Neuronal stem cell (in vitro differentiated cells): ENCODE measurements around the gene SPATC1L.

Source experiments
- DNase-seq: peaks from one replicate; pipeline ENCODE4 v3.0.0-alpha.2; 2013; ENCODE audit warnings: low spot score
- H2AFZ ChIP-seq: one replicate; pipeline ENCODE4 v1.6.1; 2013; ENCODE audit warnings: mild to moderate bottlenecking, low read length, inconsistent platforms
- H2AK5ac ChIP-seq: 2 replicates; pipeline ENCODE4 v1.6.1; 2013; ENCODE audit warnings: low read depth, mild to moderate bottlenecking, inconsistent platforms, low read length, moderate library complexity, mixed read lengths
- H2BK120ac ChIP-seq: 2 replicates; pipeline ENCODE4 v1.6.1; 2013; ENCODE audit warnings: low read depth, mild to moderate bottlenecking, inconsistent platforms, low read length, moderate library complexity, mixed read lengths
- H2BK12ac ChIP-seq: one replicate; pipeline ENCODE4 v1.6.1; 2013; ENCODE audit warnings: low read length, inconsistent platforms
- H2BK15ac ChIP-seq: 2 replicates; pipeline ENCODE4 v1.6.1; 2013; ENCODE audit warnings: mild to moderate bottlenecking, low read length, inconsistent platforms, mixed read lengths
- H2BK5ac ChIP-seq: one replicate; pipeline ENCODE4 v1.6.1; 2013; ENCODE audit warnings: inconsistent platforms, mild to moderate bottlenecking, low read length, moderate library complexity
- H3K14ac ChIP-seq: one replicate; pipeline ENCODE4 v1.6.1; 2013; ENCODE audit warnings: low read length, inconsistent platforms
- H3K18ac ChIP-seq: 2 replicates; pipeline ENCODE4 v1.6.1; 2013; ENCODE audit warnings: low read length, inconsistent platforms
- H3K23ac ChIP-seq: 2 replicates; pipeline ENCODE4 v1.6.1; 2013; ENCODE audit warnings: low read depth, mild to moderate bottlenecking, mixed read lengths, low read length, inconsistent platforms; ENCODE audit not compliant: poor library complexity
- H3K27ac ChIP-seq: replicated peaks from 3 replicates; pipeline ENCODE4 v1.5.1; 2013; ENCODE audit warnings: low read length, inconsistent platforms
- H3K27me3 ChIP-seq, 3 experiments: 2 replicates each; pipeline ENCODE4 v1.6.1; 2013; ENCODE audit warnings: low read length in 3 of 3, mild to moderate bottlenecking in 2 of 3, inconsistent platforms in 1 of 3, low read depth in 1 of 3, mixed read lengths in 1 of 3, moderate library complexity in 1 of 3; ENCODE audit not compliant: control insufficient read depth in 3 of 3, insufficient read depth in 3 of 3
- H3K36me3 ChIP-seq, 2 donors: replicated peaks in 1 of 2; 2 replicates each; pipeline ENCODE4 v1.6.1; 2013; ENCODE audit warnings: low read length in 2 of 2; ENCODE audit not compliant: control insufficient read depth in 2 of 2, insufficient read depth in 2 of 2
- H3K4ac ChIP-seq: 2 replicates; pipeline ENCODE4 v1.6.1; 2013; ENCODE audit warnings: inconsistent platforms, mild to moderate bottlenecking, low read length, moderate library complexity
- H3K4me1 ChIP-seq, 2 donors: 1 replicate in 1 of 2; 2 replicates in 1 of 2; pipeline ENCODE4 v1.6.1; 2013; ENCODE audit warnings: low read length in 2 of 2, low read depth in 1 of 2; ENCODE audit not compliant: control insufficient read depth in 2 of 2, insufficient read depth in 1 of 2
- H3K4me2 ChIP-seq: one replicate; pipeline ENCODE4 v1.6.1; 2013; ENCODE audit warnings: mild to moderate bottlenecking, low read length, inconsistent platforms; ENCODE audit not compliant: insufficient read depth, poor library complexity, severe bottlenecking
- H3K4me3 ChIP-seq, 2 donors: 2 replicates each; pipeline ENCODE4 v1.5.1; 2013; ENCODE audit warnings: low read length in 2 of 2, mild to moderate bottlenecking in 2 of 2, inconsistent platforms in 1 of 2, moderate library complexity in 1 of 2
- H3K79me1 ChIP-seq: one replicate; pipeline ENCODE4 v1.6.1; 2013; ENCODE audit warnings: low read depth, mild to moderate bottlenecking, inconsistent platforms, low read length, moderate library complexity
- H3K9ac ChIP-seq: one replicate; pipeline ENCODE4 v1.6.1; 2013; ENCODE audit warnings: mild to moderate bottlenecking, low read depth, low read length, inconsistent platforms; ENCODE audit not compliant: poor library complexity
- H3K9me3 ChIP-seq, 2 donors: replicated peaks in 1 of 2; 2 replicates each; pipeline versions ENCODE3 to v1.6.1; 2013; ENCODE audit warnings: low read length in 2 of 2, mild to moderate bottlenecking in 2 of 2, inconsistent platforms in 1 of 2, low read depth in 1 of 2, mixed read lengths in 1 of 2, moderate library complexity in 1 of 2; ENCODE audit not compliant: control insufficient read depth in 2 of 2, insufficient read depth in 1 of 2
- H4K8ac ChIP-seq: one replicate; pipeline ENCODE4 v1.6.1; 2013; ENCODE audit warnings: low read depth, mild to moderate bottlenecking, inconsistent platforms, low read length, moderate library complexity
- H4K91ac ChIP-seq: one replicate; pipeline ENCODE4 v1.6.1; 2013; ENCODE audit warnings: low read length, low read depth, mild to moderate bottlenecking, inconsistent platforms; ENCODE audit not compliant: poor library complexity
- WGBS, 2 donors: extraction: QIAGEN DNeasy Blood & Tissue Kit; methylation state at CpG; one replicate each; pipeline ENCODE4 v1.1.7; 2013; ENCODE audit warnings: missing lambda C conversion rate in 2 of 2, mixed read lengths in 1 of 2; ENCODE audit not compliant: insufficient read length in 2 of 2, insufficient replicate concordance in 1 of 2; ENCODE audit errors: extremely low coverage in 2 of 2; 5-methylcytosine and 5-hydroxymethylcytosine counted together

The SPATC1L gene

GRCh38 chr21:46206163-46207005 is 22.1 kb upstream of the SPATC1L start:
- Histone ChIP-seq H3K14ac (no peak overlapping the region), H2BK12ac (no peak overlapping the region), H2AK5ac (no peak overlapping the region), H3K18ac (peak overlapping the region; percentile 52), H3K4me1 (peaks cover under 1 to 8% of the 10 kb centered on the region in 2 donors), H4K91ac (no peak overlapping the region), H2BK120ac (no peak overlapping the region), H3K9ac (no peak overlapping the region), H3K9me3 (peaks cover 0 to 2% of the 10 kb centered on the region in 2 donors), H3K27me3 (no peaks in the 10 kb centered on the region), H3K79me1 (peaks cover 14% of the 10 kb centered on the region), H2BK15ac (no peak overlapping the region), H3K4ac (no peak overlapping the region), H2BK5ac (peak overlapping the region; percentile 24), H3K4me3 (no peak overlapping the region), H4K8ac (peak overlapping the region; percentile 43), H2AFZ (no peak overlapping the region), H3K4me2 (no peak overlapping the region), H3K36me3 (peaks cover 63 to 89% of the 10 kb centered on the region in 2 donors), H3K27ac (no peak overlapping the region), H3K23ac (no peak overlapping the region)
- WGBS, 2 donors, result no CpG with 5 or more reads among the region's 24 CpGs
- DNase-seq, result no peak

DNA sequence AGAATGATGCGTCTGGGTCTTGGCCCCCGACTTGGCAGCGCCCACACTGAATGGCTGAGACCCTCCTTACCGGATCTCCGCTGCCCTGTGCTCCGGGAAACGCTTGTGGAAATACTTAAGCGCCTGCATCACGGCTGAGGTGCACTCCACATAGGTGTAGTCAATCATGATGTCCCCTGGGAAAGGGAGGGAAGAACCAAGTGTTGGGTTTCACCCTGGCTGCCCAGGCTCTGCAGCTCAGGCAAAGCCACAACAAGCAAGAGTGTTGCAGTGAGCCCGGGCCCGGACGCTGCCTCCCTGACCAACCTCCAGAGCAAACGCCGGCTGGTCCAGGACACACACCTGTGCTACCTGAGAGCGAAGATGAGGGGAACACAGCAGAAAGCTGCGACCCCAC is 21.5 kb upstream of the SPATC1L start:
- no peak overlapping the region for H2AK5ac ChIP-seq
- peak overlapping the region; percentile 52 for H3K18ac ChIP-seq
- no peak overlapping the region for H2BK15ac ChIP-seq
- no peak overlapping the region for H2AFZ ChIP-seq
- no peak overlapping the region for H3K4me3 ChIP-seq
- H3K27me3 ChIP-seq, result no peaks in the 10 kb centered on the region
- H3K4ac ChIP-seq, result no peak overlapping the region
- no peak for DNase-seq
- H4K91ac ChIP-seq, result no peak overlapping the region
- peaks cover 62 to 88% of the 10 kb centered on the region in 2 donors for H3K36me3 ChIP-seq
- H2BK120ac ChIP-seq, result no peak overlapping the region
- no peak overlapping the region for H3K4me2 ChIP-seq
- no peak overlapping the region for H3K9ac ChIP-seq
- H3K4me1 ChIP-seq, result peaks cover 0 to 8% of the 10 kb centered on the region in 2 donors
- no peak overlapping the region for H3K27ac ChIP-seq
- H3K14ac ChIP-seq, result peak overlapping the region; percentile 17
- WGBS, 2 donors, result no CpG with 5 or more reads among the region's 16 CpGs
- H4K8ac ChIP-seq, result no peak overlapping the region
- H2BK5ac ChIP-seq, result no peak overlapping the region
- peaks cover 12% of the 10 kb centered on the region for H3K79me1 ChIP-seq
- peaks cover 2 to 4% of the 10 kb centered on the region in 2 donors for H3K9me3 ChIP-seq
- no peak overlapping the region for H2BK12ac ChIP-seq
- no peak overlapping the region for H3K23ac ChIP-seq

GRCh38 chr21:46205166-46205565 is 20.9 kb upstream of the SPATC1L start:
- H3K36me3 ChIP-seq, result peaks cover 59 to 88% of the 10 kb centered on the region in 2 donors
- no peak overlapping the region for H2BK15ac ChIP-seq
- no peak overlapping the region for H3K4me2 ChIP-seq

GRCh38 chr21:46203203-46203600 is 18.9 kb upstream of the SPATC1L start:
- Histone ChIP-seq H2BK15ac (no peak overlapping the region), H3K9me3 (peaks cover 5 to 17% of the 10 kb centered on the region in 2 donors), H4K8ac (no peak overlapping the region), H4K91ac (no peak overlapping the region), H2BK5ac (no peak overlapping the region), H3K18ac (no peak overlapping the region), H3K4ac (no peak overlapping the region), H3K36me3 (peaks cover 53 to 91% of the 10 kb centered on the region in 2 donors), H3K27ac (peak overlapping the region; percentile 23), H3K79me1 (peaks cover 6% of the 10 kb centered on the region), H3K9ac (no peak overlapping the region), H2BK12ac (no peak overlapping the region), H2AFZ (no peak overlapping the region), H3K4me1 (peaks cover 0 to 8% of the 10 kb centered on the region in 2 donors), H3K14ac (no peak overlapping the region), H2AK5ac (no peak overlapping the region), H3K4me2 (no peak overlapping the region), H3K4me3 (no peak overlapping the region), H3K27me3 (no peaks in the 10 kb centered on the region), H3K23ac (no peak overlapping the region), H2BK120ac (no peak overlapping the region)
- DNase-seq, result no peak
- no CpG with 5 or more reads among the region's 8 CpGs for WGBS, 2 donors

More at GRCh38 chr21:46205166-46205565, 20.9 kb upstream of the SPATC1L start:
- H3K18ac ChIP-seq, result no peak overlapping the region
- H2BK5ac ChIP-seq, result no peak overlapping the region
- DNase-seq, result no peak
- no peak overlapping the region for H3K4ac ChIP-seq
- no peak overlapping the region for H4K91ac ChIP-seq
- H2AFZ ChIP-seq, result no peak overlapping the region
- no peaks in the 10 kb centered on the region for H3K27me3 ChIP-seq
- no peak overlapping the region for H3K27ac ChIP-seq
- H3K23ac ChIP-seq, result peak overlapping the region; percentile 10
- WGBS, 2 donors, result no CpG with 5 or more reads among the region's 18 CpGs
- peaks cover 0 to 8% of the 10 kb centered on the region in 2 donors for H3K4me1 ChIP-seq
- no peak overlapping the region for H3K4me3 ChIP-seq
- H4K8ac ChIP-seq, result no peak overlapping the region
- no peak overlapping the region for H2BK12ac ChIP-seq
- no peak overlapping the region for H3K14ac ChIP-seq
- no peak overlapping the region for H2BK120ac ChIP-seq
- peaks cover 5 to 8% of the 10 kb centered on the region in 2 donors for H3K9me3 ChIP-seq
- H3K79me1 ChIP-seq, result peaks cover 7% of the 10 kb centered on the region
- no peak overlapping the region for H2AK5ac ChIP-seq
- H3K9ac ChIP-seq, result no peak overlapping the region
